HG03108 (cell line): ENCODE data around the gene PLEKHM2.

Experiments used
- ATAC-seq: cut with Tn5 transposase; IDR thresholded peaks from one replicate; pipeline ENCODE4 v1.9.1; 2021; ENCODE audit warnings: moderate library complexity; ENCODE audit not compliant: unreplicated experiment

The PLEKHM2 gene

GRCh38 chr1:15757016-15757543, 73.0 kb downstream of the PLEKHM2 start:
- ATAC-seq: no peak

DNA sequence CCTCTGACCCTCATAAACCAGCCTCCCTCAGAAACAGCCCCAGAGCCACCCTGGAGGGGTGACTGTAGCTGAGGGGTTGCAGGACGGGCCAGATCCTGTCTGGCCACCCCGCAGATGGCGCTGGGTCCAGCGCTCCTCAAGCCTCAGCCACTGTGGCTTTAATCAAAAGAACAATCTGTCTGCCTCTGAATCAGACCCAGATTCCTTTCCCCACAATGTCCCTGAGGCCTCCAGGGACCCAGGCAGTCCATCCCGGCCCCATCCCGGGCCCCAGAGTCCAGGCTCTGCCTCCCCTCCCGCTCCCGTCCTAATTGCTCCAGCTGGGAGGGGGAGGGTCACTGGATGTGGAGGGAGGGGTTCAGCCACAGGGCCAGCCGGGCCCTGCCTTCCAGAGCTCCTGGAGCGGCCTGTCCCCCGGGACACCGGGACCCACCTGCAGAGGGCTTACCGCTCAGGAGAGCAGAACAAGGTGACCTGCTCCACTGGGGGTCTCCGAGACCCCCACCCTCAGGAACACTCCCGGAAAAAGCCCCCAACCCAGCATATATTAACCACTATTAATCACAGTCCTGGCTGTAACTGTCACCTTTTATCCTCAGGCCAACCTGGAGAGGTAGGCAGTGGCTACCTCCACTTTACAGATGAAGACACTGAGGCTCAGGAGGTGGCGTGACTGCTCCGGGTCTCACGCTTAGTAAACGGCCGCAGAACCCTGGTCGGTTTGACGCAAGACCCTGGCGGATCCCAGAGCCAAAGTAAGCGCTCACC, 73.6 kb downstream of the PLEKHM2 start:
- ATAC-seq: no peak

DNA sequence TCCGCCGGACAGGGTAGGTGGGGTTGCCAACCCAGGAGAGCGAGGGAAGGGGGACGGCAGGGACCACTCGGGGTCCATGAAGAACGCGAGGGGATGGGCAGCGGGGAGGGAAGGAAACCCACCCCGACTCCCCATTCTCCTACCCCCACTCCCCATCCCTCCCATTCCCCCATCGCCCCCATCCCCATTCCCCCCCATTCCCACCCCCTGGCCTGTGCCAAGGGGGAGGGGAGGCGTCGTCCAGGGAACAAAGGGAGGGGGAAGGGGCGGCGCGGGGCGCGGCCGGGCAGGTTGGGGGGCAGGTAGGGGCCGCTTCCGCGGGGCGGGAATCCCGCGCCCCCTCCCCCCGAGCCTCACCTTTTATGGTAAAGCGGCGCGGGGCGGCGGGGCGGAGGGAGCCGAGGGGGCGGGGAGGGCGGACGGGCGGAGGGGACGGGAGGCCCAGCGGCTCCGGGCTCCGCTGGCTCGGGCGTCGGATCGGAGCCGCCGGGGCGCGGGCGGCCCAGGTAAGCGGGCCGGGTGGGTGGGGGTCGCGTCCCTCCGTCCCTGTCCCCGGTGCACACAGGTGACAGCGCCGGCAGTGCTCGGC, 74.3 kb downstream of the PLEKHM2 start, which contains the start of gene FBLIM1:
TSS of gene FBLIM1 (plus strand) at position 453 of the 589 bp plus-strand sequence. CDS start 6,189 bp downstream, outside the sequence.
- no peak for ATAC-seq

- ATAC-seq: no peak
These were observed 75.0 kb downstream of the PLEKHM2 start for GRCh38 chr1:15758953-15759661.

DNA sequence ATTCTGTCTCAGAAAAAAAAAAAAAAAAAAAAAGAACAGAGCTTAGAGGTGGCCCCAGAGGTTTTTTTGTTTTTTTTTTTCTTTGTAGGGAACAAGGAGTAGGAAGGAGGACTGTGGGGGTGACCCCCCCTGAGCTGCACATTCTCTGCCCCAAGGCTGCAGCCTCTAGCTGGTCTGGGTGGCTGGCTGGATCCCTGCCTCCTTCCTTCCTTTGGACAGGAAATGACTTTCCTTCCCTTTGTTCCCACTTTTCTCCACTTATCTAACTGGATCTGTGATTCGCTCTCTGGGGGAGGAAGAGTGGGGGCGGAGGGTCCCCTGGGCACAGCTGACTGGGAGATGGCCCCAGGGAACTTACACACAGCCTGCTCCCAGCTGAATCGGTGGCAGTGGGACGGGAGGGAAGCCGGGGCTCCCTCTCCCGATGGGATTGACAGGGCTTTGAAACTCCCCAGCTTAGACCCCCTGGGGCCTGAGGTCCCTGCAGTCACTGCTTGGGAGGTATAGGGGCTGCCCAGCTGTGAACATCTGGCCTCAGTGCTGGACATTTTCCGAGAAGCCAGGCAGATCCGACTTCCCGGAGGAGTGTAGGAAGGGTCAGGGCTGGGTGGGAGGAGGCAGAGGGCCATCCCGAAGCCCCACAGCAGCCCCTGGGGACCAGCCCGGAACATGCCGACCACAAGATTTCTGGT, 76.5 kb downstream of the PLEKHM2 start:
- no peak for ATAC-seq

DNA sequence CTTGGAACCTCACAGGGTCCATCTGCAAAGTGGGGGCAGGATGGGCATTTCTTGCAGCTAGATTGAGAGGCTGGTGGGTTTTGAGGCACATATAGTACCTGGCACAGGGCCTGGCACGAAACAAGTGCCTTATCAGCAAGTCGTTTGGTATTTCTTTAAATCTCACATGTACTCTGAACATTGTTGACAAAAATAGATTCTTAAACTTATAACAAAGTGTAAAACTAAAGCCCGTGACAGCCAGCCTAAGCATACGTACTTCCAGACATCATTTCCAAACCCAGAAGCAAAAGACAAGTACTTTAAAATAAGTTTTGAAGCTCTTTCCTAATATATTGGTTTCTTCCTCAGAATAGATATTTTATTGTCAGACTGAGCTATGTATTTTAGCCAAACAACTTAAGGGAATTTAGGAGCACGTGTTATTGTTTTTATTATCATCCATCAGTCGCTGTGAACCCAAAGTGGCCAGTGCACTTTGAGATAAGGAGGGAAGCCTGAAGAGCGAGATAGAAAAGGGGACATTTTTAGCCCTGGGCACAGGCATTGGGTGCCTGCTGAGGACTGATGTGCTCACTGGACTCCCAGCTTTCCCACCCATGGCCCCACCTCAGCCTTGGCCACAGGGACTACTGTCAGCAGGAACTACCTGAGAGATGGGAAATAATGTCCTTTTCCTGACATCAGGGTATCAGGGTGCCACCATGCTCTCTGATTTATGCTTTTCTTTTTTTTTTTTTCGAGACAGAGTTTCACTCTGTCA, 77.4 kb downstream of the PLEKHM2 start:
- ATAC-seq: no peak

DNA sequence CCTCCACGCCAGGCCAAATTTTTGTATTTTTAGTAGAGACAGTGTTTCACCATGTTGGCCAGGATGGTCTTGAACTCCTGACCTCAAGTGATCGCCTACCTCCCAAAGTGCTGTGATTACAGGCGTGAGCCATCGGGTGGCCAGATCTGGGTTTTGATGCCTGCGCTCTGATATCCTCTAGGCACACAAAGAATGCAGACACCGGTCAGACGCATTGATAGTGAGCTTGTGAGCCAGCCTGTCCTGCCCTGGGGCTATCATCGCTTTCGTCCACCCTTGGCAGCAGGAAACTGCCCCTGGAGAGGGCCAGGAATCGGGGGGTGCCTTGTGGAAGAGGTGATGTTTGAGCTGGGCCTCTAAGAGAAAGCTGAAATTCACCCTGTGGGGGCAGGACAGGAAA, 78.4 kb downstream of the PLEKHM2 start:
- ATAC-seq: no peak

DNA sequence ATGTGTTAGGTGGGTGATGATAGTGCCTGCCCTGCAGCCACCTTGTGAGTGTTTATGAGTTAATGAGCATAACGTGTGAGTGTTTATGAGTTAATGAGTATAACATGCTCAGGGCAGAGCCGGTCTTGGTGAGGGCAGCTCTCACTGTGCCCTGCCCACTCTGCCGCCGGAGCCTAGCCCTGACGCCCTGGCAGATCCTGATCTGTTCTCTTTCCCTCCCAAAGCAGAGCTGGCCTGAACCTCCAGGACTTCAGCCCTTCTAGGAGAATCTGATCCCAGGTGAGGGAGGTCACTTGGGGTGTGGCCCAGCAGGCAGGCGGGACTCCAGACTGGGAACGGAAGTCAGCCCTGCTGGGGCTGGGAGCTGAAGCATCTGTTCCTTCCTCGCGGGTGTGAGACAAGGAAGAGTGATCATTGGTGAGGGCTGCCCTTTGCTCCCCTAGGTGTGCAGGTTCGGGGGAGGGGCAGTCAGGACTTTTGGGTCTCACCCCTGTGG, 80.2 kb downstream of the PLEKHM2 start:
- no peak for ATAC-seq

GRCh38 chr1:15764890-15765289, 80.8 kb downstream of the PLEKHM2 start:
- no peak for ATAC-seq

- ATAC-seq: no peak
These were observed 81.5 kb downstream of the PLEKHM2 start for GRCh38 chr1:15765495-15766194.

- ATAC-seq: no peak
These were observed 83.8 kb downstream of the PLEKHM2 start for GRCh38 chr1:15767941-15768340.

DNA sequence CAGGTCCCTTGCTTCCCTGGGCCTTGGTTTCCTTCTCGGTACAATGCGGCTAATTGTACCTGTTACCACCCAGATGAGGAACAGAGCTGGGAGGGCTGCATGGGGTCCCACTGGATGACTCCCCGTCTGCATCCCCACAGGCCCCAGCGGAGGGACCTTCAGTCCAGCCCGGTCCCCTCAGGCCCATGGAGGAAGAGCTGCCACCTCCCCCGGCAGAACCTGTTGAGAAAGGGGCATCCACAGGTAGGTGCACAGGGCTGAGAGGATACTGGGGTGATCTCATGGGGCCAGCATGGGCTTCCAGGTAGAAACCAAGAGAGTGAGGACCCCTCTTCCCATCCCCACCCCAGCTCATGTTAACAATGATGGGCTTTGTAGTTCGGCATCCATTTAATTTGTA, 84.3 kb downstream of the PLEKHM2 start:
- no peak for ATAC-seq

DNA sequence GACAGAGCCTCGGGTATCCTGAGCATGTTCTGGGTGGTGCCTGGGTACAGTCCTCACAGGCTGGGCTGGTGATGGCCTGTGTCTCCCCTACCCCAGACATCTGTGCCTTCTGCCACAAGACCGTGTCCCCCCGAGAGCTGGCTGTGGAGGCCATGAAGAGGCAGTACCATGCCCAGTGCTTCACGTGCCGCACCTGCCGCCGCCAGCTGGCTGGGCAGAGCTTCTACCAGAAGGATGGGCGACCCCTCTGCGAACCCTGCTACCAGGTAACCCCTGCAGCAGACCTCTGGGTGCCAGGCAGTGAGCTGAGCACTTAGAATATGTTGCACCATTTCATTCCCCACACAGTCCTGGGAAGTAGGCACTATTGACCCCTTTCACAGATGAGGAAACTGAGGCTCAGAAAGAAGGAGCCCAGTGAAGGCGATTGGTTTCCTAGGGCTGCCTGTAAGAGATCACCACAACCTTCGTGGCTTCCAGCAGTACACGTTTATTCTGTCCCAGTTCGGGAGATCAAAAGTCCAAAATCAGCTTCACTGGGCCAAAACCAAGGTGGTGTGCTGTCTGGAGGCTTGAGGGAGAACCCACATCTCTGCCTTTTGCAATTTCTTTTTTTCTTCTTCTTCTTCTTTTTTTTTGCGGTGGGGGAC, 86.3 kb downstream of the PLEKHM2 start:
- no peak for ATAC-seq

DNA sequence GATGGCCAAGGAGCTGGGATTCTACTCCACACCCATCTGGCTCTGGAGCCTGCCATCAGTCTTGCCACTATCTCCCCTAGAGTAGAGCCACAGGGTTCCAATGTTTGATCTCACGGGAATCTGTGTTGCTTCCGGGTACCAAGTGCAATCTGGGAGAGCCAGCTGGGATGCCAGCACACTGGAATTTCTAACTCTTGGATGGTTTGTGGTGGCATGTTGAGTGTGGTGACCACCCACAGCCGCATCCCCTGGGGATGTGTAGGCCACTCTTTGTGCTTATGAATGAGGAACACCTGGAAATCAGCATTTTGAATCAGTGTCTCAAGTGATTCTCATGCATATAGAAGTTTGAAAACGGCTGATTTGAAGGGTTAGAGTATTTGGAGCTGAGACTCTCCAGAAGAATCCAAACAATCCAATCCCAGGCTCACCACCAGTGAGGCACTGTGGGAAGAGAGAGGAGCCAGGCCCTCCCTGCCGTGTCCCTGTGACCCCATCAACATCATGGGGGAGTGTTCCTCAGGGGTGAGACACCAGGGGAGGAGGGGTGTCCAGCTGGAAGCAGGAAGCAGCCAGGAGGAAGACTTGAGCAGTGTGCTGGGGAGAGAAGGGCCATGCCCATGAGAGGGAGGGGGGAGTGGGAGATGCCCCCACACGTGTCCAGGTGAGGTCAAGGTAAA, 87.9 kb downstream of the PLEKHM2 start:
- no peak for ATAC-seq

DNA sequence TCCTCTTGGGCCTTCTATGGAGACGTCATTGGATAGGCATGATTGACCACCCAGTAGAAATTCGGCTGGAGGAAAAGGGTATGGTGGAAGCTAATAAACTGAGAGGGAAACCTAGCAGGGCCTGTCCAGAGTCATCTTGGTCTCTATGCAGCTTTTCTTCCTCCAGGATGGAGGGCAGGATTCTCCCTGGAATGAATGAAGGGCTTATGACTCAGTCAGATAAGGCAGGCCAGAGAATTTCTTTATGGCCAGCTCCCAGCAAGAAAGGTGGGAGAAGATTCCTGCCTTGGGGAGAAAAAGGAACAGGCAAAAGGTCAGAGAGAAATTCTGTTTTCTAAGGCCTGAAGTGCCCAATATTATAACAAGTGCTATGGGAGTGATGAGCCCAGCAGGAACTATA, 91.6 kb downstream of the PLEKHM2 start:
- no peak for ATAC-seq

DNA sequence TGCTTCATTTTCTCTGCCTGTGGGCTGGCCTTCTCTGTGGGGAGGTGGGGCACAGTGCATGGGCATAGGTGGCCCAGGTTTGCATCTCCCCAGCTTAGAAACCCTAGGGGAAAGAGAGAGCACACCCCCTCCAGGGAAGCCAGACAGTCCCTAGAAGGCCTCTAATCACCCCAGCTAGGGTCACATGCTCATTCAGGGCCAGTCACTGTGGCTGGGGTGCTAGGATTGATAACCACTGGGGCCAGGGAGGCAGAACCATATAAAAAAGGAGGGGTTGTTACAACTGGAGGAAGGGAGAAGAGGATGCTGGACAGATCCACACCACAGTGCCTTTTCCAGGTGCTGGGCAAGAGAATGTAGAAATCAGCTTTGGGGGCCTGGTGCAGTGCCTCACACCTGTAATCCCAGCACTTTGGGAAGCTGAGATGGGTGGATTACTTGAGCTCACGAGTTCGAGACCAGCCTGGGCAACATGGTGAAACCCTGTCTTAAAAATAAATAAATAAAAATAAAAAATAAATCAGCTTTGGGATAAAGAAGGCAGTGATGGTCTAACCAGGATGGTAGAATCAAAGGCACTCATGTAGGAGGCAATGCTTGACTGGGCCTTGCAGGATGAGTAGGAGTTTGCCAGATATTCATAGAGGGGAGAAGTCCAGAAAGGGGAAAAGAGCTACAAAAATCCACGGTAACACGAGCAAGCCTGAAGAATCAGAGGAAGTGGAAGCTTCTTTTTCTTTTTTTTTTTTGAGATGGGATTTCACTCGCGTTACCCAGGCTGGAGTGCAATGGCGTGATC, 94.0 kb downstream of the PLEKHM2 start:
- no peak for ATAC-seq
